K562 (cell line): ENCODE results near the gene BSPRY. TPM values are rescaled to one million over a fixed set of nuclear protein-coding genes. Genes with fewer than 3 reads are reported as not detected.

Source experiments
- CREB3 ChIP-seq: fragments of 450-650 bp; conservative IDR thresholded peaks from 2 replicates; pipeline ENCODE4 v1.6.1; 2016; ENCODE audit warnings: missing genetic modification characterization, low read depth, mild to moderate bottlenecking, missing compliant biosample characterization, moderate library complexity
- ERF ChIP-seq: fragments of 450-650 bp; formaldehyde crosslinking; IDR thresholded peaks from 2 replicates; pipeline ENCODE4 v1.4.0; 2020; ENCODE audit warnings: mild to moderate bottlenecking, mixed read lengths
- GATAD2B ChIP-seq: fragments of 450-650 bp; IDR thresholded peaks from 2 replicates; pipeline ENCODE4 v1.6.1; 2017; ENCODE audit warnings: mild to moderate bottlenecking, borderline replicate concordance
- IFI16 ChIP-seq: fragments of 250-450 bp; sonication (Bioruptor Pico); IDR thresholded peaks from 2 replicates; pipeline ENCODE4 v2.1.2; 2022; ENCODE audit warnings: mild to moderate bottlenecking, inconsistent platforms
- KAT8 ChIP-seq: fragments of 450-650 bp; IDR thresholded peaks from 2 replicates; pipeline ENCODE4 v1.6.1; 2016; ENCODE audit warnings: low read depth, mild to moderate bottlenecking
- KDM2B ChIP-seq: fragments of 250-450 bp; sonication (Bioruptor Pico); IDR thresholded peaks from 2 replicates; pipeline ENCODE4 v1.8.0; 2021; ENCODE audit warnings: mild to moderate bottlenecking, moderate library complexity
- L3MBTL2 ChIP-seq: fragments of 450-650 bp; IDR thresholded peaks from 2 replicates; pipeline ENCODE4 v1.6.1; 2016; ENCODE audit warnings: mild to moderate bottlenecking, moderate library complexity
- NFATC3 ChIP-seq: fragments of 450-650 bp; IDR thresholded peaks from 2 replicates; pipeline ENCODE4 v1.6.1; 2017; ENCODE audit warnings: mild to moderate bottlenecking
- NFIX ChIP-seq: fragments of 250-450 bp; sonication (Bioruptor Pico); IDR thresholded peaks from 2 replicates; pipeline ENCODE4 v1.4.0; 2020; ENCODE audit warnings: low read depth, mild to moderate bottlenecking, moderate library complexity
- NONO ChIP-seq, 2 experiments: fragments of 200-400 bp in 1 of 2; fragments of 450-650 bp in 1 of 2; formaldehyde crosslinking in 1 of 2; IDR thresholded peaks; 2 replicates each; pipeline ENCODE4 v1.6.1; 2017; ENCODE audit warnings: low read depth in 2 of 2, mild to moderate bottlenecking in 2 of 2, moderate library complexity in 2 of 2, low read length in 1 of 2
- NR2F6 ChIP-seq: fragments of 450-650 bp; formaldehyde crosslinking; IDR thresholded peaks from 2 replicates; pipeline ENCODE4 v1.4.0; 2020; ENCODE audit warnings: mild to moderate bottlenecking
- RUNX1 ChIP-seq: sonication (generic); IDR thresholded peaks from 2 replicates; pipeline ENCODE4 v1.6.1; 2016; ENCODE audit warnings: antibody characterized with exemption, low read depth
- SMAD4 ChIP-seq: fragments of 250-450 bp; sonication (Bioruptor Pico); conservative IDR thresholded peaks from 2 replicates; pipeline ENCODE4 v1.8.0; 2021; ENCODE audit warnings: inconsistent platforms, mild to moderate bottlenecking, moderate library complexity
- TCFL5 ChIP-seq: fragments of 250-450 bp; sonication (Bioruptor Pico); conservative IDR thresholded peaks from 2 replicates; pipeline ENCODE4 v1.6.1; 2021; ENCODE audit warnings: mild to moderate bottlenecking, moderate library complexity, matching md5 sums
- ZBTB17 ChIP-seq: fragments of 450-650 bp; formaldehyde crosslinking; IDR thresholded peaks from 2 replicates; pipeline ENCODE4 v1.4.0; 2020; ENCODE audit warnings: mild to moderate bottlenecking
- ZFP1 ChIP-seq: fragments of 450-650 bp; formaldehyde crosslinking; IDR thresholded peaks from 2 replicates; pipeline ENCODE4 v1.4.0; 2020; ENCODE audit warnings: mild to moderate bottlenecking, mixed read lengths
- ZFP91 ChIP-seq: sonication (generic); formaldehyde crosslinking; IDR thresholded peaks from 2 replicates; pipeline ENCODE4 v1.8.0; 2022; ENCODE audit warnings: mild to moderate bottlenecking, missing genetic modification reagents
- ZFPM2 ChIP-seq: fragments of 250-450 bp; sonication (Bioruptor Pico); IDR thresholded peaks from 2 replicates; pipeline ENCODE4 v1.5.1; 2022; ENCODE audit warnings: mild to moderate bottlenecking
- ZNF165 ChIP-seq: fragments of 250-450 bp; sonication (Bioruptor Pico); IDR thresholded peaks from 2 replicates; pipeline ENCODE4 v1.4.0; 2020; ENCODE audit warnings: borderline replicate concordance
- ZNF217 ChIP-seq: sonication (generic); formaldehyde crosslinking; IDR thresholded peaks from 2 replicates; pipeline ENCODE4 v1.8.0; 2022; ENCODE audit warnings: mild to moderate bottlenecking, missing genetic modification reagents
- ZNF23 ChIP-seq: fragments of 250-450 bp; sonication (Bioruptor Pico); IDR thresholded peaks from 2 replicates; pipeline ENCODE4 v1.4.0; 2020; ENCODE audit warnings: mild to moderate bottlenecking
- ZNF239 ChIP-seq: fragments of 250-450 bp; sonication (Bioruptor Pico); IDR thresholded peaks from 2 replicates; pipeline ENCODE4 v1.4.0; 2020; ENCODE audit warnings: mild to moderate bottlenecking
- ZNF324 ChIP-seq: fragments of 250-450 bp; sonication (Bioruptor Pico); IDR thresholded peaks from 2 replicates; pipeline ENCODE4 v1.4.0; 2020; ENCODE audit warnings: mild to moderate bottlenecking
- ZNF668 ChIP-seq: fragments of 250-450 bp; sonication (Bioruptor Pico); IDR thresholded peaks from 2 replicates; pipeline ENCODE4 v1.8.0; 2022; ENCODE audit warnings: mild to moderate bottlenecking, inconsistent platforms
- polyA plus RNA-seq, 8 experiments: library from polyadenylated mRNA; depleted of rRNA in 4 of 8; stranded (reverse) in 5 of 8; unstranded in 3 of 8; fragments of >200 nt; fragmentation: Nextera tagmentation in 2 of 8; fragmentation: Illumina TruSeq in 1 of 8; extraction: Ambion mirVana in 2 of 8; extraction: Trizol in 1 of 8; gene quantifications; 2 replicates each; pipeline versions ENCODE4 v1.2.1 to v1.2.3, GENCODE V29; 2011 to 2014; ENCODE audit warnings: inconsistent platforms in 1 of 8, missing spikeins in 1 of 8
- total RNA-seq, 7 experiments: library from RNA; depleted of rRNA in 6 of 7; stranded (reverse); fragments of >200 nt in 6 of 7; fragmentation: Illumina TruSeq in 2 of 7; extraction: Trizol in 2 of 7; gene quantifications; 2 replicates each; pipeline versions ENCODE4 v1.2.1 to v1.2.3, GENCODE V29; 2011 to 2021; ENCODE audit warnings: low replicate concordance in 1 of 7
- TF ChIP-seq, protein P1 (sequence below): fragments of 450-650 bp; formaldehyde crosslinking; IDR thresholded peaks from 2 replicates; pipeline ENCODE4 v1.4.0; 2022; ENCODE audit warnings: mild to moderate bottlenecking, moderate library complexity
- TF ChIP-seq, protein P2 (sequence below), 2 experiments: IDR thresholded peaks; 2 replicates each; pipeline ENCODE4 v1.6.1; 2011; ENCODE audit warnings: borderline replicate concordance in 1 of 2, control low read depth in 1 of 2, low read depth in 1 of 2, low read length in 1 of 2, mild to moderate bottlenecking in 1 of 2, mixed read lengths in 1 of 2, moderate library complexity in 1 of 2; ENCODE audit not compliant: insufficient read depth in 1 of 2, insufficient read length in 1 of 2, poor library complexity in 1 of 2, severe bottlenecking in 1 of 2; ENCODE audit errors: extremely low read depth in 1 of 2

Gene BSPRY
- total and polyA plus RNA-seq, 9 of the 15 experiments (the other 6 are each of a cell fraction or from before 2014, with no cell fraction given) = 0.07 to 0.67 (median 0.18) TPM

DNA sequence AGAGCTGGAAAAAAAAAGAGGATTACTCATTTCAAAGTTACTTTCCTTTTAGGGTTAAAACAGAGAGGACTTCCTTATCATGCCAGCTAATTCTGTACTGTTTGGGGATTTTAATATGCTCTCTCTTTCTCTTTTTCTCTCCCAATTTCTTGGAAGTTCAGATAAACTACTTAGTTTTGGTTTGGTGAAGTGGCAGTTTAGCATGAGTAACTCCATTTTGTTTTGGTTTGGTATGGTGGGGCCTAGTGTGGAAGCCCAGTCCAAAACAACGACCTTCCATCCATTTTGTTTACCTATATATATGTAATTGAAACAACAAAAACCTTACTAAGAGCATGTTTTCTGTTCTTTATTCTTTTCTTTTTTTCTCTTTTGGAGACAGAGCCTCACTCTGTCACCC is 3.7 kb upstream of the BSPRY start (continued):
- TF ChIP-seq NONO (IDR thresholded peaks at IDR 0.05; ENCODE audit: low read depth in 2 of 2, low read length in 1 of 2) = no peak
- TF ChIP-seq ZFPM2 (CRISPR knock-in tag) = peak; percentile 61; the same call in 1 of the 2 replicates
- TF ChIP-seq GATAD2B = no peak
- TF ChIP-seq ZBTB17 (CRISPR knock-in tag) = peak; percentile 89
- TF ChIP-seq NR2F6 (CRISPR knock-in tag) = peak; percentile 75; the same call in 1 of the 2 replicates
- peak; percentile 89 for TF ChIP-seq TCFL5 (CRISPR knock-in tag)
- TF ChIP-seq ZNF324 (CRISPR knock-in tag) = peak; percentile 66; the same call in 1 of the 2 replicates
- peak; percentile 95 for TF ChIP-seq SMAD4 (CRISPR knock-in tag)
- TF ChIP-seq ZNF165 (CRISPR knock-in tag) = 0 out of 2 replicates have a peak, but pooled peaks have one; percentile 57
- no peak for TF ChIP-seq L3MBTL2
- TF ChIP-seq, protein P1, sequence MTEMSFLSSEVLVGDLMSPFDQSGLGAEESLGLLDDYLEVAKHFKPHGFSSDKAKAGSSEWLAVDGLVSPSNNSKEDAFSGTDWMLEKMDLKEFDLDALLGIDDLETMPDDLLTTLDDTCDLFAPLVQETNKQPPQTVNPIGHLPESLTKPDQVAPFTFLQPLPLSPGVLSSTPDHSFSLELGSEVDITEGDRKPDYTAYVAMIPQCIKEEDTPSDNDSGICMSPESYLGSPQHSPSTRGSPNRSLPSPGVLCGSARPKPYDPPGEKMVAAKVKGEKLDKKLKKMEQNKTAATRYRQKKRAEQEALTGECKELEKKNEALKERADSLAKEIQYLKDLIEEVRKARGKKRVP = peak; percentile 75
- TF ChIP-seq NFIX (CRISPR knock-in tag) = peak; percentile 37; the same call in 1 of the 2 replicates
- TF ChIP-seq, protein P2, sequence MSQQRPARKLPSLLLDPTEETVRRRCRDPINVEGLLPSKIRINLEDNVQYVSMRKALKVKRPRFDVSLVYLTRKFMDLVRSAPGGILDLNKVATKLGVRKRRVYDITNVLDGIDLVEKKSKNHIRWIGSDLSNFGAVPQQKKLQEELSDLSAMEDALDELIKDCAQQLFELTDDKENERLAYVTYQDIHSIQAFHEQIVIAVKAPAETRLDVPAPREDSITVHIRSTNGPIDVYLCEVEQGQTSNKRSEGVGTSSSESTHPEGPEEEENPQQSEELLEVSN (IDR thresholded peaks at IDR 0.05; ENCODE audit: borderline replicate concordance in 1 of 2, extremely low read depth in 1 of 2, insufficient read depth in 1 of 2, insufficient read length in 1 of 2, low read depth in 1 of 2, low read length in 1 of 2, poor library complexity in 1 of 2, severe bottlenecking in 1 of 2) = no peak
- TF ChIP-seq ZNF23 (CRISPR knock-in tag) = peak; percentile 83
- no peak for TF ChIP-seq KAT8
- TF ChIP-seq CREB3 (tag) = peak; percentile 97
- TF ChIP-seq ZNF668 (CRISPR knock-in tag) = peak; percentile 94
- TF ChIP-seq ZNF217 (CRISPR knock-in tag) = no peak
- TF ChIP-seq IFI16 (CRISPR knock-in tag) = peak; percentile 73; the same call in 1 of the 2 replicates
- TF ChIP-seq ERF (CRISPR knock-in tag) = 0 out of 2 replicates have a peak, but pooled peaks have one; percentile 46
- 0 out of 2 replicates have a peak, but pooled peaks have one; percentile 53 for TF ChIP-seq KDM2B (CRISPR knock-in tag)
- peak; percentile 86 for TF ChIP-seq ZNF239 (CRISPR knock-in tag)
- peak; percentile 76; the same call in 1 of the 2 replicates for TF ChIP-seq ZFP1 (CRISPR knock-in tag)
- no peak for TF ChIP-seq ZFP91 (CRISPR knock-in tag)
- TF ChIP-seq NFATC3 = no peak
- no peak for TF ChIP-seq RUNX1
